K562 (cell line): ENCODE results near the gene RBMS1.

ENCODE experiments used
- FOXA1 ChIP-seq: fragments of 450-650 bp; IDR thresholded peaks from 2 replicates; pipeline ENCODE4 v1.6.1; 2016; ENCODE audit warnings: mild to moderate bottlenecking, borderline replicate concordance
- JUND ChIP-seq, 2 experiments: IDR thresholded peaks; 2 replicates in 1 of 2; 3 replicates in 1 of 2; pipeline ENCODE4 v1.6.1; 2011; ENCODE audit warnings: borderline replicate concordance in 2 of 2, low read depth in 2 of 2, low read length in 2 of 2, improper control_type of control experiment in 1 of 2, missing biosample characterization in 1 of 2, missing genetic modification characterization in 1 of 2, missing genetic modification reagents in 1 of 2
- SMAD1 ChIP-seq: fragments of 150-350 bp; IDR thresholded peaks from 2 replicates; pipeline ENCODE4 v1.6.1; 2014; ENCODE audit warnings: low read length, low read depth; ENCODE audit not compliant: partially characterized antibody
- ZNF23 ChIP-seq: fragments of 250-450 bp; sonication (Bioruptor Pico); IDR thresholded peaks from 2 replicates; pipeline ENCODE4 v1.4.0; 2020; ENCODE audit warnings: mild to moderate bottlenecking
- ZSCAN32 ChIP-seq: fragments of 450-650 bp; formaldehyde crosslinking; IDR thresholded peaks from 2 replicates; pipeline ENCODE4 v1.4.0; 2020; ENCODE audit warnings: mild to moderate bottlenecking, moderate library complexity

DNA sequence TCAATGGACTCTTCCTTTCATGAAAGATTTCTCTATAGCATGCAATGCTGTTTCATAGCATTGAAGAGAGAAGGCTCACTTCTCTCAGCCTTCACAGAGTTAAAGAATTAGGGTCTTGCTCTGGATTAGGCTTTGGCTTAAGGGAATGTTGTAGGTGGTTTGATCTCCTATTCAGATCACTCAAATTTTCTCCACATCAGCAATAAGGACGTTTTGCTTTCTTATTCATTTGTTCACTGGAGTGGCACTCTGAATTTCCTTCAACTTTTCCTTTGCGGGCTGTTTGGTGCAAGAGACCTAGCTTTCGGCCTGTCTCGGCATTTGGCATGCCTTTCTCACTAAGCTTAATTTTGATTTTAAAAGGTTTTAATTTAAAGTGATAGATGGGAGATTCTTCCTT lies 131.6 kb downstream of the RBMS1 start:
- TF ChIP-seq ZNF23 (CRISPR knock-in tag) (no peak), SMAD1 (no peak), JUND (IDR thresholded peaks at IDR 0.05; ENCODE audit: borderline replicate concordance, low read depth, low read length) (no peak), JUND (tag; IDR thresholded peaks at IDR 0.05; ENCODE audit: borderline replicate concordance, low read depth, low read length) (no peak), FOXA1 (no peak), ZSCAN32 (no peak)
